GOT3 (cell line): ENCODE data around the gene NFE2.
"Not testable (repeated sequence)": the region's sequence is repeated elsewhere in the genome, so short reads cannot be mapped to it uniquely, and the experiment has no call there.

Source experiments
- DNase-seq: peaks from one replicate; lab custom pipeline; 2025; ENCODE audit warnings: mixed read lengths; lab: John Stamatoyannopoulos, UW

The NFE2 gene

GRCh38 chr12:54282949-54283593 is 17.7 kb downstream of the NFE2 start:
- DNase-seq = no peak

- DNase-seq = not testable (repeated sequence)
These were observed 19.1 kb downstream of the NFE2 start for GRCh38 chr12:54281694-54282093.

- not testable (repeated sequence) for DNase-seq
These were observed 19.6 kb downstream of the NFE2 start for GRCh38 chr12:54281261-54281638.

GRCh38 chr12:54280468-54281260 is 20.2 kb downstream of the NFE2 start, which contains the start of gene HNRNPA1:
Gene HNRNPA1, plus strand, starts transcription at chr12:54280726. Its CDS starts 82 bp downstream, at chr12:54280808.
- peak; percentile 83 for DNase-seq

GRCh38 chr12:54279632-54280467 is 21.0 kb downstream of the NFE2 start, which contains the start of gene CBX5:
Gene CBX5, minus strand, starts transcription at chr12:54280122. Its CDS starts 22,472 bp downstream, at chr12:54257650.
- DNase-seq = peak; percentile 85

GRCh38 chr12:54279227-54279631 is 21.6 kb downstream of the NFE2 start:
- no peak for DNase-seq

- no peak for DNase-seq
These were observed 23.0 kb downstream of the NFE2 start for GRCh38 chr12:54277823-54278276.

- no peak for DNase-seq
These were observed 24.4 kb downstream of the NFE2 start for GRCh38 chr12:54276368-54276767.

GRCh38 chr12:54273981-54274380 is 26.8 kb downstream of the NFE2 start:
- DNase-seq = no peak

- no peak for DNase-seq
These were observed 28.6 kb downstream of the NFE2 start for GRCh38 chr12:54272214-54272613.

GRCh38 chr12:54270345-54270744 is 30.5 kb downstream of the NFE2 start:
- no peak for DNase-seq

GRCh38 chr12:54266852-54267251 is 34.0 kb downstream of the NFE2 start:
- DNase-seq = no peak

GRCh38 chr12:54265364-54265812 is 35.4 kb downstream of the NFE2 start:
- DNase-seq = no peak

- DNase-seq = no peak
These were observed 38.4 kb downstream of the NFE2 start for GRCh38 chr12:54262403-54262925.

GRCh38 chr12:54261815-54262402 is 38.9 kb downstream of the NFE2 start:
- no peak for DNase-seq

- no peak for DNase-seq
These were observed 41.4 kb downstream of the NFE2 start for GRCh38 chr12:54259194-54260011.

GRCh38 chr12:54258201-54258681 is 42.6 kb downstream of the NFE2 start:
- DNase-seq = no peak

GRCh38 chr12:54257332-54257731 is 43.5 kb downstream of the NFE2 start:
- no peak for DNase-seq

- no peak for DNase-seq
These were observed 47.6 kb downstream of the NFE2 start for GRCh38 chr12:54253240-54253639.

- no peak for DNase-seq
These were observed 49.0 kb downstream of the NFE2 start for GRCh38 chr12:54251667-54252284.
